Measurements from ENCODE around the gene NUDT12.

GRCh38 chr5:103569313-103570060 lies 6.9 kb upstream of the NUDT12 start:
- TF ChIP-seq, protein P1, sequence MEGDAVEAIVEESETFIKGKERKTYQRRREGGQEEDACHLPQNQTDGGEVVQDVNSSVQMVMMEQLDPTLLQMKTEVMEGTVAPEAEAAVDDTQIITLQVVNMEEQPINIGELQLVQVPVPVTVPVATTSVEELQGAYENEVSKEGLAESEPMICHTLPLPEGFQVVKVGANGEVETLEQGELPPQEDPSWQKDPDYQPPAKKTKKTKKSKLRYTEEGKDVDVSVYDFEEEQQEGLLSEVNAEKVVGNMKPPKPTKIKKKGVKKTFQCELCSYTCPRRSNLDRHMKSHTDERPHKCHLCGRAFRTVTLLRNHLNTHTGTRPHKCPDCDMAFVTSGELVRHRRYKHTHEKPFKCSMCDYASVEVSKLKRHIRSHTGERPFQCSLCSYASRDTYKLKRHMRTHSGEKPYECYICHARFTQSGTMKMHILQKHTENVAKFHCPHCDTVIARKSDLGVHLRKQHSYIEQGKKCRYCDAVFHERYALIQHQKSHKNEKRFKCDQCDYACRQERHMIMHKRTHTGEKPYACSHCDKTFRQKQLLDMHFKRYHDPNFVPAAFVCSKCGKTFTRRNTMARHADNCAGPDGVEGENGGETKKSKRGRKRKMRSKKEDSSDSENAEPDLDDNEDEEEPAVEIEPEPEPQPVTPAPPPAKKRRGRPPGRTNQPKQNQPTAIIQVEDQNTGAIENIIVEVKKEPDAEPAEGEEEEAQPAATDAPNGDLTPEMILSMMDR (IDR thresholded peaks at IDR 0.05) = no peak
- TF ChIP-seq EZH2 (IDR thresholded peaks at IDR 0.05) = no peak
